K562 (cell line): ENCODE data around the gene CNOT6L. TPM values are rescaled to one million over a fixed set of nuclear protein-coding genes. Genes with fewer than 3 reads are reported as not detected.

Experiments
- BRD4 ChIP-seq: fragments of 200-600 bp; sonication (generic); IDR thresholded peaks from 2 replicates; pipeline ENCODE4 v1.6.1; 2017; ENCODE audit warnings: inconsistent platforms
- CEBPB ChIP-seq: fragments of 450-650 bp; IDR thresholded peaks from 2 replicates; pipeline ENCODE4 v1.6.1; 2016; ENCODE audit warnings: missing genetic modification characterization, missing compliant biosample characterization
- CHAMP1 ChIP-seq: fragments of 450-650 bp; IDR thresholded peaks from 2 replicates; pipeline ENCODE4 v1.6.1; 2016; ENCODE audit warnings: mild to moderate bottlenecking
- DEAF1 ChIP-seq: fragments of 450-650 bp; formaldehyde crosslinking; IDR thresholded peaks from 2 replicates; pipeline ENCODE4 v1.4.0; 2020; ENCODE audit warnings: mild to moderate bottlenecking, moderate library complexity
- FOXK1 ChIP-seq: sonication (generic); formaldehyde crosslinking; IDR thresholded peaks from 2 replicates; pipeline ENCODE4 v1.8.0; 2022; ENCODE audit warnings: missing genetic modification reagents, mild to moderate bottlenecking, borderline replicate concordance
- GATAD2A ChIP-seq: fragments of 450-650 bp; IDR thresholded peaks from 2 replicates; pipeline ENCODE4 v1.6.1; 2017
- KAT2B ChIP-seq: IDR thresholded peaks from one replicate; pipeline ENCODE4 v1.6.1; 2012; ENCODE audit warnings: low read depth, mild to moderate bottlenecking, control low read depth, inconsistent platforms, low read length, moderate library complexity
- PBX2 ChIP-seq, 2 experiments: IDR thresholded peaks in 1 of 2; conservative IDR thresholded peaks in 1 of 2; 2 replicates each; pipeline ENCODE4 v1.6.1; 2016; ENCODE audit warnings: low read depth in 2 of 2, mild to moderate bottlenecking in 1 of 2, missing compliant biosample characterization in 1 of 2, missing genetic modification characterization in 1 of 2, moderate library complexity in 1 of 2
- POLR2A ChIP-seq: fragments of 450-650 bp; conservative IDR thresholded peaks from 2 replicates; pipeline ENCODE4 v1.6.1; 2016
- PTTG1 ChIP-seq: fragments of 450-650 bp; IDR thresholded peaks from 2 replicates; pipeline ENCODE4 v1.6.1; 2016; ENCODE audit warnings: low read depth, mild to moderate bottlenecking, missing genetic modification characterization, missing compliant biosample characterization
- SAFB2 ChIP-seq: fragments of 200-400 bp; formaldehyde crosslinking; IDR thresholded peaks from 2 replicates; pipeline ENCODE4 v1.6.1; 2018; ENCODE audit warnings: borderline replicate concordance, low read length, low read depth, moderate library complexity; ENCODE audit not compliant: severe bottlenecking
- SNIP1 ChIP-seq: fragments of 450-650 bp; IDR thresholded peaks from 2 replicates; pipeline ENCODE4 v1.7.1; 2017; ENCODE audit warnings: low read depth, mild to moderate bottlenecking
- STAG1 ChIP-seq: sonication (generic); formaldehyde crosslinking; IDR thresholded peaks from 2 replicates; pipeline ENCODE4 v1.5.0; 2020; ENCODE audit warnings: missing genetic modification reagents, borderline replicate concordance
- SUPT5H ChIP-seq: fragments of 450-650 bp; IDR thresholded peaks from 2 replicates; pipeline ENCODE4 v1.6.1; 2016
- ZBTB11 ChIP-seq, 3 experiments: fragments of 200-800 bp in 1 of 3; fragments of 250-450 bp in 1 of 3; fragments of 450-650 bp in 1 of 3; sonication (Bioruptor Pico) in 1 of 3; sonication (Bioruptor generic) in 1 of 3; formaldehyde crosslinking in 1 of 3; IDR thresholded peaks; 2 replicates each; pipeline versions ENCODE4 v1.6.1 to v1.8.0; 2016 to 2022; ENCODE audit warnings: mild to moderate bottlenecking in 2 of 3, missing genetic modification characterization in 2 of 3, missing compliant biosample characterization in 1 of 3, moderate library complexity in 1 of 3
- ZBTB17 ChIP-seq: fragments of 450-650 bp; formaldehyde crosslinking; IDR thresholded peaks from 2 replicates; pipeline ENCODE4 v1.4.0; 2020; ENCODE audit warnings: mild to moderate bottlenecking
- ZNF24 ChIP-seq: fragments of 450-650 bp; IDR thresholded peaks from 2 replicates; pipeline ENCODE4 v1.6.1; 2016
- ZNF354B ChIP-seq: fragments of 250-450 bp; sonication (Bioruptor Pico); IDR thresholded peaks from 2 replicates; pipeline ENCODE4 v1.4.0; 2020
- polyA plus RNA-seq, 8 experiments: library from polyadenylated mRNA; depleted of rRNA in 4 of 8; stranded (reverse) in 5 of 8; unstranded in 3 of 8; fragments of >200 nt; fragmentation: Nextera tagmentation in 2 of 8; fragmentation: Illumina TruSeq in 1 of 8; extraction: Ambion mirVana in 2 of 8; extraction: Trizol in 1 of 8; gene quantifications; 2 replicates each; pipeline versions ENCODE4 v1.2.1 to v1.2.3, GENCODE V29; 2011 to 2014; ENCODE audit warnings: inconsistent platforms in 1 of 8, missing spikeins in 1 of 8
- total RNA-seq, 7 experiments: library from RNA; depleted of rRNA in 6 of 7; stranded (reverse); fragments of >200 nt in 6 of 7; fragmentation: Illumina TruSeq in 2 of 7; extraction: Trizol in 2 of 7; gene quantifications; 2 replicates each; pipeline versions ENCODE4 v1.2.1 to v1.2.3, GENCODE V29; 2011 to 2021; ENCODE audit warnings: low replicate concordance in 1 of 7

Gene CNOT6L
- total and polyA plus RNA-seq, 9 of the 15 experiments (the other 6 are each of a cell fraction or from before 2014, with no cell fraction given): 3.7 to 27.9 (median 6.5) TPM

GRCh38 chr4:77818602-77819403, at the start of gene CNOT6L (continued):
- TF ChIP-seq STAG1 (no peak), ZNF354B (CRISPR knock-in tag) (no peak), SNIP1 (peak; percentile 85; the same call in 1 of the 2 replicates), CHAMP1 (no peak), ZNF24 (no peak), ZBTB17 (CRISPR knock-in tag) (no peak), POLR2A (peak; percentile 56), PBX2 (CRISPR knock-in tag; IDR thresholded peaks at IDR 0.05; ENCODE audit: low read depth) (no peak), PBX2 (tag; conservative IDR thresholded peaks at IDR 0.05; ENCODE audit: low read depth) (no peak), SUPT5H (peak; percentile 51; the same call in 1 of the 2 replicates), FOXK1 (peak; percentile 38; the same call in 1 of the 2 replicates), GATAD2A (peak; percentile 79), CEBPB (tag) (no peak), BRD4 (no peak), DEAF1 (CRISPR knock-in tag) (no peak), PTTG1 (tag) (no peak), ZBTB11 (CRISPR knock-in tag; IDR thresholded peaks at IDR 0.05) (no peak), SAFB2 (no peak), KAT2B (no peak)
